PC-3 (cell line): ENCODE data around the gene TCTN2. TPM values are rescaled to one million over a fixed set of nuclear protein-coding genes. Genes with fewer than 3 reads are reported as not detected.

Experiments used
- ATAC-seq: fragments of 200-7000 bp; cut with Tn5 transposase; 2 replicates; pipeline ENCODE4 v1.9.1; 2020; ENCODE audit warnings: mild to moderate bottlenecking, moderate library complexity
- BruUV-seq: library from RNA; stranded (reverse); fragments of 400-500 nt; replicated peaks from 2 replicates; lab custom pipeline; 2021; lab: Mats Ljungman, UMichigan
- CTCF ChIA-PET: fragments of 300-600 bp; sonication (Branson Sonifier 250); formaldehyde crosslinking; loops from one replicate; lab custom pipeline; 2022; ENCODE audit warnings: antibody characterized with exemption; lab: Charles Lee
- POLR2A ChIA-PET: fragments of 300-600 bp; sonication (Branson Sonifier 250); formaldehyde crosslinking; loops from one replicate; lab custom pipeline; 2022; ENCODE audit warnings: antibody characterized with exemption; ENCODE audit not compliant: unreplicated experiment; lab: Charles Lee
- DNase-seq: peaks from one replicate; pipeline ENCODE4 v3.0.0-alpha.2; 2015
- H2AFZ ChIP-seq: fragments of 300-600 bp; sonication (generic); 2 replicates; pipeline ENCODE4 v1.6.0; 2016; ENCODE audit warnings: antibody characterized with exemption, low read length
- H3F3A ChIP-seq: fragments of 300-600 bp; sonication (generic); one replicate; pipeline ENCODE4 v1.6.0; 2017; ENCODE audit warnings: antibody characterized with exemption, low read length, control low read depth, mild to moderate bottlenecking; ENCODE audit not compliant: unreplicated experiment
- H3K27ac ChIP-seq: fragments of 300-600 bp; sonication (generic); 2 replicates; pipeline ENCODE4 v1.5.1; 2016; ENCODE audit warnings: mild to moderate bottlenecking, low read length
- H3K27me3 ChIP-seq: fragments of 300-600 bp; sonication (generic); 2 replicates; pipeline ENCODE4 v1.6.1; 2016; ENCODE audit warnings: low read length, mixed read lengths
- H3K36me3 ChIP-seq: fragments of 300-600 bp; sonication (generic); 2 replicates; pipeline ENCODE4 v1.6.1; 2016; ENCODE audit warnings: low read depth, mixed run types, low read length, mixed read lengths
- H3K4me1 ChIP-seq: fragments of 300-600 bp; sonication (generic); 2 replicates; pipeline ENCODE4 v1.5.1; 2016; ENCODE audit warnings: low read length; ENCODE audit not compliant: insufficient read depth
- H3K4me2 ChIP-seq: fragments of 300-600 bp; sonication (generic); 2 replicates; pipeline ENCODE4 v1.6.0; 2016; ENCODE audit warnings: low read length
- H3K4me3 ChIP-seq: fragments of 300-600 bp; sonication (generic); 2 replicates; pipeline ENCODE4 v1.5.1; 2016; ENCODE audit warnings: mild to moderate bottlenecking, low read length, mixed read lengths
- H3K79me2 ChIP-seq: fragments of 300-600 bp; sonication (generic); 2 replicates; pipeline ENCODE4 v1.6.1; 2017; ENCODE audit warnings: low read length, mixed read lengths
- H3K9ac ChIP-seq: fragments of 300-600 bp; sonication (generic); 2 replicates; pipeline ENCODE4 v1.6.0; 2016; ENCODE audit warnings: mild to moderate bottlenecking, low read length
- H3K9me2 ChIP-seq: fragments of 300-600 bp; sonication (generic); replicated peaks from 2 replicates; pipeline ENCODE4 v1.6.1; 2016; ENCODE audit warnings: mixed run types, low read length, mixed read lengths
- H3K9me3 ChIP-seq: fragments of 300-600 bp; sonication (generic); 2 replicates; pipeline ENCODE4 v1.6.1; 2016; ENCODE audit warnings: low read length, mixed read lengths
- H4K20me1 ChIP-seq: fragments of 300-600 bp; sonication (generic); 2 replicates; pipeline ENCODE4 v1.6.1; 2016; ENCODE audit warnings: low read length, mixed read lengths
- CTCF ChIP-seq: fragments of 300-600 bp; sonication (generic); conservative IDR thresholded peaks from 2 replicates; pipeline ENCODE4 v1.5.1; 2017; ENCODE audit warnings: antibody characterized with exemption, low read depth, mild to moderate bottlenecking, low read length
- EZH2 ChIP-seq: fragments of 300-600 bp; sonication (generic); IDR thresholded peaks from one replicate; pipeline ENCODE4 v1.6.1; 2017; ENCODE audit warnings: antibody characterized with exemption, mild to moderate bottlenecking, low read length; ENCODE audit not compliant: unreplicated experiment
- EZH2phosphoT487 ChIP-seq: fragments of 300-600 bp; sonication (generic); IDR thresholded peaks from 2 replicates; pipeline ENCODE4 v1.6.1; 2018; ENCODE audit warnings: mild to moderate bottlenecking, antibody characterized with exemption, low read length, borderline replicate concordance
- intact Hi-C: fragments of 100-400 bp; cut with micrococcal nuclease; formaldehyde crosslinking; loops from 2 replicates; pipeline ENCODE4 v1.9.0; 2023
- total RNA-seq: library from RNA; depleted of rRNA; stranded (reverse); fragments of >200 nt; gene quantifications from 2 replicates; pipeline ENCODE4 v1.2.3, GENCODE V29; 2014

TCTN2 gene
- total RNA-seq, 1 experiment from 2014 or later, result 15.8 TPM

GRCh38 chr12:123656392-123656791 lies 14.5 kb upstream of the TCTN2 start:
- Histone ChIP-seq H3K9me3 (no peaks in the 10 kb centered on the region), H4K20me1 (no peaks in the 10 kb centered on the region), H3K4me3 (no peak overlapping the region), H3K4me1 (peaks cover 20% of the 10 kb centered on the region), H3K36me3 (peaks cover 17% of the 10 kb centered on the region; the same call in 1 of the 2 replicates), H3K27ac (no peak overlapping the region), H3K9me2 (no peaks in the 10 kb centered on the region), H3K79me2 (no peaks in the 10 kb centered on the region), H2AFZ (no peak overlapping the region), H3F3A (peaks cover 18% of the 10 kb centered on the region), H3K4me2 (no peak overlapping the region), H3K9ac (no peak overlapping the region), H3K27me3 (no peaks in the 10 kb centered on the region)
- DNase-seq, result no peak
- ATAC-seq, result no peak
- ChIA-PET POLR2A (no interaction called here), CTCF (interaction anchor here (0.5 kb wide), 1 partner anchor 13 kb away, joined by 3 read pairs; no protein-coding TSS in a partner anchor)
- no TSS peak for BruUV-seq
- TF ChIP-seq EZH2 (no peak), CTCF (no peak), EZH2phosphoT487 (no peak)
- intact Hi-C loops, result no loop called here

- no peak for TF ChIP-seq EZH2phosphoT487
- TF ChIP-seq CTCF, result no peak
- TF ChIP-seq EZH2, result no peak
- BruUV-seq, result no TSS peak
- ATAC-seq, result no peak
- Histone ChIP-seq H3K9ac (no peak overlapping the region), H2AFZ (no peak overlapping the region), H3K79me2 (no peaks in the 10 kb centered on the region), H3K9me2 (no peaks in the 10 kb centered on the region), H3K27me3 (no peaks in the 10 kb centered on the region), H3K4me2 (no peak overlapping the region), H3K36me3 (peaks cover 17% of the 10 kb centered on the region; the same call in 1 of the 2 replicates), H3K9me3 (no peaks in the 10 kb centered on the region), H3K27ac (no peak overlapping the region), H3K4me1 (peaks cover 27% of the 10 kb centered on the region), H3F3A (peaks cover 18% of the 10 kb centered on the region), H4K20me1 (no peaks in the 10 kb centered on the region), H3K4me3 (no peak overlapping the region)
- ChIA-PET CTCF (no interaction called here), POLR2A (no interaction called here)
- intact Hi-C loops, result no loop called here
- no peak for DNase-seq
Measured at GRCh38 chr12:123657211-123657610, 13.7 kb upstream of the TCTN2 start.

GRCh38 chr12:123659996-123660727 lies 10.8 kb upstream of the TCTN2 start:
- Histone ChIP-seq H3F3A (peaks cover 18% of the 10 kb centered on the region), H3K27me3 (no peaks in the 10 kb centered on the region), H3K79me2 (no peaks in the 10 kb centered on the region), H3K27ac (peak overlapping the region; percentile 80), H3K36me3 (peaks cover 18% of the 10 kb centered on the region), H3K9me3 (no peaks in the 10 kb centered on the region), H3K9me2 (no peaks in the 10 kb centered on the region), H3K4me1 (peaks cover 27% of the 10 kb centered on the region), H3K9ac (peak overlapping the region; percentile 19), H3K4me2 (peak overlapping the region; percentile 69), H2AFZ (peak overlapping the region; percentile 55; the same call in 1 of the 2 replicates), H3K4me3 (peak overlapping the region; percentile 28; the same call in 1 of the 2 replicates), H4K20me1 (no peaks in the 10 kb centered on the region)
- ChIA-PET POLR2A (interaction anchor here (0.7 kb wide), 1 partner anchor 596 kb away, joined by 3 read pairs; no protein-coding TSS in a partner anchor), CTCF (no interaction called here)
- no peak for TF ChIP-seq EZH2
- no peak for TF ChIP-seq EZH2phosphoT487
- no peak for TF ChIP-seq CTCF
- peak; percentile 96 for DNase-seq
- intact Hi-C loops, result loop anchor here (1.0 to 5.0 kb wide), 3 partner anchors 36 to 768 kb away; partner anchors contain the start of gene ATP6V0A2
- ATAC-seq, result peak; percentile 90
- BruUV-seq, result TSS peak; percentile 86
